GM19397 (cell line): Measurements from ENCODE around the gene SORCS2.

Experiments used
- ATAC-seq: cut with Tn5 transposase; IDR thresholded peaks from one replicate; pipeline ENCODE4 v1.9.1; 2021; ENCODE audit warnings: mild to moderate bottlenecking, moderate library complexity; ENCODE audit not compliant: unreplicated experiment

SORCS2 gene

DNA sequence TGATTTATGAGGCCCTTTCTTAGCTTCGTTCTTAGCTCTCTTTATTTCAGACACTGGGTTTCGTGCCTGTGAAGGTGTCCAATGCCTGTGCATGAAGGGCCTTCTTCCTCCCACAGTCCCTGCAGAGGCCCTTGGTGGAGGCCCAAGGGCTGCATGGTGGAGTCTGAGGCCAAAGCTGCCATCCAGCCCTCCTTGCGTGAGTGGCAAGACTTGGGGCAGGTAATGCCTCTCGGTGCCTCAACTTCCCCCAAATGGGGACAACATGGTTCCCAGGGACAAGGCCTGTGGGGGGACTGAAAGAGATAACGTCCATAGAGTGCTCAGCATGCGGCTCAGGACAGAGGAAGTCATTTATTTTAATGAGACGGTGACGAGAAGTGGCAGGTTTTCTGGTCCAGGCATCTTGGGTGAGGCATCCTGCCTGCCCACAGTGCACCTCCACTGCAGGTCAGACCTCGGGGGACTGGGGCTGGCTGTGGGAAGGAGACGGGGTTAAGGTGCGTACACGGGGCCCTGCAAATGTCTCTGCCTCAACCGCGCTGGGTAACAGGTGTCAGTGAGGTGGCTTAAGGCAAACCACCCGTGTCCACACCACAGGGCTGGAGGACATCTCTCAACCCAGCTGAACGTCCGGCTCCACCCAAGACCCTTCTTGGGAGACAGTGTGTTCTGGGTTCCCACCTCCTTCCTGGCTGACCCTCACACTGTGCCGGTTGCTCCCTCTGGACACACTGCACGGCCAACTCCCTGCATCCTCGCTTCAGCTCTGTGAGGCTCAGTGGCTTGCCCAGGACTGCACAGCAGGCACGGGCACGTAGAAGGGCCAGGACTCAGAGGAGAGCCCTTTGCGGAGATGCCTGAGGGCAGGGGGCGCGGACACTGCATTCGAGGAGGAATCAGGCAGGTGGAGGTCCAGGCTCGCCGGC lies 191.9 kb downstream of the SORCS2 start:
- no peak for ATAC-seq

DNA sequence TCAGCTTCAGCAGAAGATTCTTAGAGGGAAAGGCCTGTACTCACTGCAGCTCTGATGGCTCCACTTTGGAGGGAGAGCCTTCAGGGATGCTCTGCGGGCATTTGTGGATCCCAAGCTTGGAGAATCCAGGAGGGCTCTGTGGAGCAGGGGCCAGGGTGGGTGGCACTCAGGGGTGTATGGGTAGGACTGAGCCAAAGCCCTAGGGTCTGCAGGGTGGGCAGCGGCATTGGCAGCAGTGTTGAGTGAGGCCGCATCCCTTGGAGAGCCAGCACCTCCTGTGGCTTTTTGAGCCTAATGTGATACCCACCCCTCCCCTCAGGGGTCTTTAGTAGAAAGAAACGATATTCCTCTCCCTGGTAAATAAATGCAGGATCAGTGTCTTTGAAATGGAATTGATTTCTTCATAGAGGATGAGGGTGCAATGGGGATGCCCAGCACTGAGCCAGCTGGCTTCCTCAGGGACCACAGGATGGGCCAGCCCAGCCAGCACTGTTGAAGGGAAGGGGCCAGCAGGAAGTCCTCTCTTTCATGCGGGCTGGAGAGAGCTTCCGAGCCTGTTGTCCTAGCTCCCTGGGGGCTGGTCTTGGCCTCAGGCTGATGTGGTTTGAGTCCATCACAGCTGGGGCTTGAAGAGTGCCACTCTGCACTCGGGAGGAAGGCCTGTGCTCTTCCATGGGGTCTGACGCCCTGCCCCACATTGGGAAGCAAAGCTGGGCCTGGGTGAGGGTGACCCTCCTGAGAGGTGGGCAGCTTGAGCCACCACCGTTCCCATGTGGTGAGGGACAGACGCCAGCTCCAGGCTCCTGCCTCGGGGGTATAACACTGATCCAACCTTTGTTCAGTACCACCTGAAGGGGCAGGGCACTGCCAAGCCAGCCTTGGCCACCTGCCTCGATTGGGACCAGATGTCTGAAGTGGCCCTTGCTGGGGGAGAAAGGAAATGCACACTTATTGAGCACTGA lies 192.9 kb downstream of the SORCS2 start:
- no peak for ATAC-seq

DNA sequence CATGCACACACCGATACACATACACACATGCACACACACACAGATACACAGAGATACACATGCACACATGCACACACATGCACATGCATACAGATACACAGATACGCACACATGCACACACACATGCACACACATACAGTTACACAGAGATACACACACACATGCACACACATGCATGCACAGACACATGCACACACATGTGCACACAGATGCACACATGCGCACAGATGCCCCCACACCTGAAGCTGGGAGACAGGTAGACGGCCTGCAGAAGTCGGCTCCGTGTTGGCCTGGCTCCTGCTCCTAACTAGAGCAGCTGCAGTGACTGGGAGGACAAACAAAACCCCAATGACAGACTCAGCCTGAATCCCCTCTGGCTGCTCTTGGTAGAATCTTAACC lies 195.6 kb downstream of the SORCS2 start:
- no peak for ATAC-seq

DNA sequence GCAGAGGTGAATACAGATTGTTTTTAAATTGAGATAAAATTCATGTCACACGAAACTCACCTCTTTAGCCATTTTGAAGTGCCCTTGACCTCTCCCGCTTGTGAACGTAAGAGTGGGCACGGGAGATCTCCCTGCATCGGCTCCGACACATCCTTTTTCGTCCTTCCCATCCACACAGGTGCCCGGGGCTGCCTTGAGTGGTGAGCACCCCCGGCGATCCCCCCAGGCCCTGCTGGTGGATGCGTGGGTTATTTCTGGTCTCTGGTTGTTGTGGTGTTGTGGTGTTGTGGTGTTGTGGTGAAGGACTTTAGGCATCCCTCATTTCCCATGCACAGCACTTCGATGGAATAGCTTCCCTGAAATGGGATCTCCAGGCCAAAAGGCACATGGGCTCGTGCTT lies 196.3 kb downstream of the SORCS2 start:
- ATAC-seq, result no peak

DNA sequence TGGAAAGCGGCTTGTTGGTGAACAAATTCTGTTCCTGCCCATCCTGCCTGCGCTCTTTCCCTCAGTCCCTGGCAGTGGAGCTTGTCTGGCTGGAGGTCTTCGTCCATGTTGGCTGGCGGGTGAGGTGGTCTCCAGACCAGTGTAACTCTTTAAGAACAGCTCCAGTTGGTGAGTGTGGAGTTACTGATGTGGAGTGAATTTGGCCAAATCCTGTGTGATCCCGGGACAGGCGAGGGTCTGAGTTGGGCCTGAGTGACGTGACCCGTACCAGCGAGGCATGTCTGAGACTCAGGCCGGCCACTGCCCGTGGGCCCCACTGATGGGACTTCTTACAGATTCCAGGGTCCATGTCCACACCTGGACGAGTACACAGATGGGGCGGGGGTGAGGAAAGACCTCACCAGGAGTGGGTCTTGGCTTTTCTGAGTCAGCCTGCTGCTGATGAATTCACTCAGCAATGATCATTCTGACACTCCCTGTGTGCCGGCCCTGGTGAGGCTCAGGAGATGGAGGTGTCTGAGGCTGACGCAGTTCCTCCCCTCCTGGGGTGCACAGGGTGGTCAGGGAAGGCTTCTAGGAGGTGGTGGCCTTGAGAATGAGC lies 196.9 kb downstream of the SORCS2 start:
- ATAC-seq, result no peak

DNA sequence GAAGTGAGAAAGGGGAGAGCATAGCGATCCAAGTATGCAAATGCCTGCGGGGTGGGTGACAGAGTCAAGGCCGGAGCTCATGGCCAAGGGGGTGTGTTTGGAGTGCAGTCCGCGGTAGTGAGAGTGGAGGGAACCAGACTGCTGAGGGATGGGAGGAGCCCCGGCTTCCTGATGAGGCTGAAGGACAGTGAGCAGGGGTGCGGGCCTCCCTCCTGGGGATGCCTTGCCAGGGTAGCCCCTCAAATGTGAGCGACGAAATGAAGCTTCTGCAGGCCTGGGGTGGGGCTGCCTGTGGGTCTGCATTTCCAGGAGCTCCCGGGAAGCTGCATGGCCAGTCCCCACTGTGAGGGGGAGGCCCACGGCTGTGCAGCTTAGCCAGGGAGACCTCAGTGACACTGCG lies 197.4 kb downstream of the SORCS2 start:
- ATAC-seq, result no peak

DNA sequence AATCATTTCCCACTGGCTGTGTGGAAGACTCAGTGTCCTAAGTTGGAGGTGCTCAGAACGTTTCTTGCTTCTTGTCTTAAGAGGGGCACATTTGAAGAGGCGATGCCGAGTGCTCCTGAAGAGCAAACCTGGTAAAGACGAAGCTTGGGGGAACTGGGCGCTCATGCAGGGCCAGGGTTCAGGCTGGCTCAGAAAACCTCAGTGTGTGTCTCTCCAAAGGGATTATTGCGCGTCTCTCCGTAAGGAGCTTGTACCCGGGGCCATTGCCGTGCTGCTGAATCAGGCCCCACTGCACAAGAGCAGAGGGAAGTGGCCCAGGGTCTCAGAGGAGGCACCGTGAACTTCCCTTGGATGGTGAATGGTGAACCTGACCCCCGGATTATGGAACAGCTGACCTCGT lies 198.0 kb downstream of the SORCS2 start:
- ATAC-seq, result no peak

DNA sequence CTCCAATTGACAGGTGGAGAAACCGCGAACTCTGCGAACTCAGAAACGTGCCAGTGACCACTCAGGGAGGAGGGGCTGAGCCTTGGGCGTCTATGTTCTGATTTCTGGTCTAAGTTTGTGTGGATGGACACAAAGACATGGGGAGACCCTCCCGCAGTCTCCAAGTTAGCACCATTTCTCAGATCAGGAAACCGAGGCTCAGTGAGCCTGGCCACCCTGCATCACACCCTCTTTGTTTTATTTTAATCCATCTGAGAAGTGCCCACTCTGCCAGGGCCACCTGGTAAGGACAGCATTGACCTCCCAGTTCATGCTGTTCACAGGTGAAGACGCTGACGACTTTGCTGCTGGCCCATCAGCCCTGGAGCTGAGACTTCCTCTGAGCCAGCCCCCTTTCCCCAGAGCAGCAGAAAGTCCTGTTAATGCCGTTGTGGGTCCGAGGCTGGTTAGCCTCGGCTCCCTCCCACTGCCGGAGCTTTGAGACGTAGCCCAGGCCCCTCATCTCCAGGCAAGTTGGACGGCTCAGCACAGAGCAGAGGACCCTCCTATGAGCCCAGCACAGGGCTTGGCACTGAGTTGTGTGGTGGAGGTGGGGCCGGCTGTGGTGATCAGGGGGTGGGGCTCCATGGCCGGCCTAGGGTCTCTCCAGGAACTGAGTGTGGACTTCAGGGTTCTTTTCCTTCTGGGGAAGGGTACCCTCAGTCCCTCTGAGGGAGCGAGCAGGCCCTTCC lies 198.7 kb downstream of the SORCS2 start:
- no peak for ATAC-seq

DNA sequence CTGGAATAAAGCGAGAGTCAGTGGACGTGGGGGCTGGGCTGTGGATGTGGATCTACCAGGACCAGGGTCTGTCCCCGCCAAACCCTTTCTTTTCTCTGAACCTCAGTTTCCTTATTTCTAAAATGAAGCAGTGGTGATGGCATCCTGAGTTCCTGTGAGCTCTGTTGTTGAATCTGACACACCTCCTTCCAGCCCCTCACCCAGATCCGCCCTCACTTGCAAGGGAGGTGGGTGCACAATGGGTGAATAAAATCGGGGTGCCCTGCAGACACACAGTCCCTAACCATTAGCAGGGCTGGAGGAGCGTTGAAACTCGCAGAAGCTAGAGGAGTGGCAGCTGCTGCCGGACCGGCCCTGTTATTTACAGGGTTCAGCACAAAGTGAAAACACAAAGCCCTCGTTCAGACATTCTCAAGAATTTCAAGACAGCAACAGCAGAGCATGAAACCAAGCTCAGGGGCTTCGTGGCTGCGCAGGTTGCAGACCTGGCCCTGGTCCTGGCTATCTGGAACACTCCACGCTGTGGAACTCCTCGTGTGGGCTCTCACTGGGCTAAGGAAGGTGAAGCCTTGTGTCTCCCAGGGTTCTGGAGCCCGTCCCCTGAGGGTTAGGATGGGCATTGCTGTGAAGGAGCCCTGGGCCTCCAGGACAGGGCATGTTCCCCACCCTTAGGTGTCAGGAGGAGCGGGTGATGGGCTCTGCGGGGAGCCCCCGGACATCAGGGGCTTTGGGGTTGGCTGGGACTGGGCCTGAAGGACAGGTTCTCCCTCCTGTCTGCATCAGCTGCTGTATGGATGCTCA lies 199.5 kb downstream of the SORCS2 start:
- no peak for ATAC-seq

DNA sequence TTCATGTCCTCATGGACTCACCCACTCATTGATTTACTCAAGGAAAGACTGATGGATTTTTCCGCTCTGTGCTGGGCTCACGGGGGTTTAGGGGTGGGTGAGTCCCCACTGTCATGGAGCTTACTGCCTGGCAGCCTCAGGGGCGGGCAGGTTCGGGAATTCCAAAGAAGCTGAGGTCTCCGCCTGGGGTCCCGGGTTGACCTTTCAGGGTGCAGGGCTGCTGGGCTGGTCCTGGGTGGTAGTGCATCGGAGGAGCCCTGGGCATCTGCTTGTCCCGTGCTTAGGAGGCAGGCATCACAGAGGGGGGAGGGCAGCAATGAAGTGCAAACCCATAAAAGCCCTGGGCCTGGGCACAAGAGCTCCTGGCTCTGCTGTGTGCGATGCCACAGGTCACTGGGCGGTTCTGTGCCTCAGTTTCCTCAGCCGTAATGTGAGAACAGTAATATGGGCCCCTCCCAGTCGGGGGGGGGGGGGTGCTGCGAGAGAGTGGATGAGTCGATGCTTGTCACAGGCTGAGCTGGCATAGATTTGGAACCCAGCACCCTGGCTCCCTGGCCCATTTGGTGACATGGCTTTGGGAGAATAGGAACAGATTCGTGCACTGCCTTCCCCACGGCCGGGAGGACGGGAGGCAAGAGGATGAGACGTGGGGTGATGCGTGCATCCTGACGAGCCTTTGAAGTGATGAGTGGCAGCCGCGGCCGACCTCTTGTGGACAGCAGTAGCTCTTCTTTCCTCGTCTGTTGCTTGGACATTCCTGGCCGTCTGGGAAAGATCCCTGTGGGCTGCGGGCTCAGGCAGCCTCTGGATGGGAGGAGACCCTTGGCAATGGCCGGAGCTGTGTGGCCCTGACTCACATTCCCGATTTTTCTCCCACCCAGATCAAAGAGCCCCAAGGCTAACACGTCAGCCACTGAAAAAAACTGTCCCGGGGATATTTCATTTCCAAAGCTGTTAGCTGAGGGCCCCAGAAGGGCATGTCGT lies 200.4 kb downstream of the SORCS2 start:
- ATAC-seq, result no peak

DNA sequence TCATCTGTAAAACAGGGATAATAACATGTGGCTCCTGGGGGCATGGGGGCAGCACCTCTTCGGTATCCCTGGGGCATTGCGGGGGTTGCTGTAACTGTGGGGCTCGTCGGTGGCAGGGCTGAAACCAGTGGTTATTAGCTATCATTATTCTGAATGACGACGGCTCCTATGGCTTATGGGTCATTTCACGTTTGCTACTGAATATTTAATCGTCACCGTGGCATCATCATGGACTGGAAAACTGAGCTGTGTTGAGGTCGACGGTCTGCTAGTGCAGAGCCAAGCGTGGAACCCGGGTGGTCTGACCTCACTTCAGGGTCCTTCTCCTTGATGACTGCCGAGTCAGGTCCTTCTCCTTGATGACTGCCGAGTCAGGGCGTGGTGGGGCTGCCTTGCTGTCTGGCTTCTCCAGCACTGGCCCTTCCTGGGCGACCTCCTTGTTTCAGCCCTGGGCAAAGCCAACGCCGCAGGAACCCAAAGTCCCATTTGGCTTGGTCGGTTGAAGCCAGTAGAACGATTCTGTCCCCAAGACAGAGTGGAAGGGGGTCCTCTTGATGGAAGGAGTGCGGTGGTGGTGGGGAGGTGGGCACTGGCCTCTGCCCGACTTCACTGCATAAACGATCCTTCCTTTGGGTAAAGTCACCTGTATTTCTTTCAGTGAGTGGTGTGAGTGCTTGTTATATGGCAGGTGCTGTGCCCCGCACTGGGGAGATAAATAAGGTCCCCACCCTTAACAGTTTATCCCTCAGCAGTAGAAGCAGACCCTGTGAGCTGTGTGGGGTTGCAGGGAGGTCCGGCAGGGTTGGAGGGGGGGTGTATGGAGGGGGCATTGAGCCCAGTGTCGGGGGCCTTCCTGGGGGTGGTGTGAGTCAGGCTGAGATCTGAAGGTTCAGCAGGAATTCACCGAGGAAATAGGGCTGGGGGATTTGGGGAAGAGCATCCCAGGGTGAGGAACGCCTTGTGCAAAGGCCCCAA lies 201.6 kb downstream of the SORCS2 start:
- no peak for ATAC-seq

DNA sequence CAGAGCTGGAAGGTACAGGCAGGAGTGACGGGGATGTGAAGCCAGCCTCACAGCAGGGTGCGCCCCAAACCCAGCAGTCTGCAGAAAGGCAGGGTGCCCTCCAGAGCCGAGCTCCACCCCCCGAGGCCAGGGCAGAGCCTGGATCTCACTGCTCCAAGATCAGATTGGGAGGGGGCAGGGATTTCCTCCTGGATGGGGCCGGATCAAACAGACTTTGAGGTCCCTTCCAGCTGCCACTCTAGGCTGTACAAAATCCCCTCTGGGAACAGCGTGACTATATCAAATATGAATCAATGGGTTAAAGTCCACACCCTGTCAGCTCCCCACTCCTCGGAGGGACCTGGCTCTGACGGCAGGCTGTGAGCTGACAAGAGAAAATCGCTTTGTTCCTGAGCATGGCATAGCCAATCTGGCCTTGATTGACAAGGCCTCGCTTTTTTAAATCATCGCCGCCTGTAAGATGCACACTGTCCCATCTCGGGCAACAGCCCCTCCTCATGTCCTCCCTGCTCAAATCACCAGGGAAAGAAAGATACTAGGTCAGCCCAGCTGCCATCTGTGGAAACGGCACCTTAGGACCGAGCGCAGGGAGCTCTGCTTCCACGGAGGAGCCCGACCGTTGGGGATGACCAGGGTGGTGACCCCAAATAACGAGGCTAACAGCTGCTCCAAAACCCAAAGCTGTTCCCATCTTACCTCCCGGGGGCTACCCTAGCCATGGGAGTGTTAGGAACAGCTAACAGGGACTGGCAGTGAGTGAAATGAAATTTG lies 202.5 kb downstream of the SORCS2 start:
- no peak for ATAC-seq

DNA sequence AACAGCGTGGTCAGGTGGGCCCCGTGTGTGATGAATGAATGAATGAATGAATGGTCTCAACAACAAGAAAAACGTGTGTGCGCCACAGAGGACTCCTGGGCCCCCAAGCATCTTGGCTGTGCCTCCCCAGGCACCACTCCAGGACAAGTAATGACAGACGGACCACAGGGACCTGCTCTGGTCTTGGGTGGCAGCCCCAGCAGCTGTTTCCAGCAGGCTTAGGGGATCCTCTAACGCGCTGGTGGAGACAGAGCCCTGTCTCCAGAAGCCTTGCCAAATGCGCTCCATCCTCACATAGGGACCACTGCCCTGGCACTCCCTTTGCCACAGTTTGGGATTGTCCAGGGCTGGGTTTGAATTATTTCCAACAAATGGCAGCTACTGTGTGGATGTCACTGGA lies 203.3 kb downstream of the SORCS2 start:
- ATAC-seq, result no peak

DNA sequence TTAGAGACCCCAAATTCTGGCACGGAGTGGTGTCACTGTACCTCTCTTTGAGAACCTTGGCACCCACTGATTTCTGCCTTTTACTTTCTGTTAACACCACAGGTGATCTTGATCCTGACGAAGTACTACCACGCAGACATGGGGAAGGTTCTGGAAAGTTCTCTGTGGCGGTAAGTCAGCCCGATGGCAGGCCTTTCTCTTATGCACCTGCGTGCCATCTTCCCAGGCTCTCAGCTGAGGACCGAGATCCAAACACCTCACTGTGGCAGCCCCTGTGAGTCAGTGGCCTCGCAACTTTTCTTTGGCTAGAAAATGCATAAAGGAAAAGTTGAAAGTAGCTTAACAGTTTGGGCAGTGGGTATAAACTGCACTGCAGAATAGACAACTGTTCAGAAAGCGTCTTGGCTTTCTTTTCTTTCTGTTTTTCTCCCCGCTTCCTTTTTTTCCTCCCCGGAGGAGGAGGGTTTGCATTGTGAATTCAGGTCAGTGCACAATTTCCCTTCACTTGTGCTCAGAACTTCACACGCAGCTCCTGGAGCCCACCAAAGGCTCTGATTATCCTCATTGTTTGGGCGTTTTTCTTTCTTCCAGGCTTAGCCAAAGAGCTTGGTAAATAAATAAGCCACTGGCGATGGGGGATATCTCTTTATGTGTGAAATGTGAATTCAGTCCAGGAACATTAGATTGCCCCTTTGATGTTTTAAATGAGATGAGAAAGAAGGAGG lies 204.0 kb downstream of the SORCS2 start:
- no peak for ATAC-seq

DNA sequence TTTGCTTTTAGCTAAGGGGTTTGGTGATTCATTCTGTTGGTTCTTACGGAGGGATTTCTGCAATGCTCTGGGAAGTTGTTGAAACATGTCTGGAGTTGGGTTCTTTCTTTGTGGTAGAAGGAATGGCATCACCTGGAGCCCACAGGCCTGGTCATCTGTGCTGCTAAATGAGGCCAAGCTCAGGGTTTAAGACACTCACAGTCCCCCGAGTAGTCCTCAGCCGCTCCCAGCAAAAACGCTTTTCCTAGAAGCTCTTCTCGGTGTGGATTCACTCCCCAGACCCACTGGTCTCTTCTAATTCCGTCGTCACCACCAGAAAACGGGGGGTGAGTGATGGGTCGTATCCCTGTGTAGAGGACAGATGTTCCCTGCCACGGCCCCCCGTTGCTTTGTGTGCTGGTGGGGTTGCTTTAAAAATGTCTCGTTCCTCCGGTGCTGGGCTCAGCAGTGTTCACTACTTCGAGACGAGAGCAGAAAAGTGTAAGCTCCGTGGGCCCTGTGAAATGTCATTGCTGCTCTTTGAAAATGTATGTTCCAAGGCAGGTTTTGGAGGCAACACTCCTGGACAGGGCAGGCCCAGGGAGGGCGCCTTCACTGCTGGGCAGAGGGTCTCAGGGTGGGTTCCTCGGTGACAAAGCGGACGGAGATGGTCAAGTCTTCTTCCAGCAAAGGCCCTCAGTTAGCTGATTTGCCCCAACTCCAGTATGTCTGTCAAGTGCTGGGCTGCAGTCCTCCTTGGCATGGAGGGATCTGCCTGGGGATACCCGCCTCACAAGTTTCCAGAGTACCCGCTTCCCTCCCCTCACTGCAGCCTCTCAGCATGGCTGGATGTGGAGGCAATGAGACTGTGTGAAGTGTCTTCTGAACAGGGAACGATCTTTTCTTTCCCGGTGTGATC lies 205.1 kb downstream of the SORCS2 start:
- no peak for ATAC-seq
